ENCODE measurements around the gene ITCH. TPM values are rescaled to one million over a fixed set of nuclear protein-coding genes. Genes with fewer than 3 reads are reported as not detected.

Gene ITCH
- polyA plus RNA-seq, 1 donor from 2014 or later = 39.5 TPM

DNA sequence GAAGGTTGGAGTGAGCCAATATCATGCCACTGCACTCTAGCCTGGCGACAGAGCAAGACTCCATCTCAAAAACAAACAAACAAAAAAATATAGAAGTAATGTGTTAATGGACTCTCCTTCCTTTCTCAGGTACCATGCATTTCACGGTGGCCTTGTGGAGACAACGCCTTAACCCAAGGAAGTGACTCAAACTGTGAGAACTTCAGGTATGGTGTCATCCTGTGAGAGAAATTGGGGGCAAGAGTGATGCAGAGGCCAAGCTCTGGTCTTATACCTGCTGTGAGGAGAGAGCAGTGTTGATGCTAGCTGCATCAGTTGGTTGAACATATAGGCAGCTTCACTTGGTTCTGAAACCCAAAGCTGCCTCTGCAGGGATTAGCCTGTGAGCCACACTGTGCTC, 6.2 kb downstream of the ITCH start:
- no peaks in the 10 kb centered on the region for H3K27me3 ChIP-seq (ENCODE audit: insufficient read depth, low read depth, low read length)
- H3F3A ChIP-seq (ENCODE audit: insufficient read depth, low read length, poor library complexity, severe bottlenecking) = no peaks in the 10 kb centered on the region
- H3K79me2 ChIP-seq (replicated peaks; ENCODE audit: insufficient read depth, low read length) = peaks cover 39% of the 10 kb centered on the region
- no peaks in the 10 kb centered on the region for H3K9me3 ChIP-seq (ENCODE audit: low read length)
- peaks cover 2% of the 10 kb centered on the region for H3K36me3 ChIP-seq (ENCODE audit: insufficient read depth, low read length)
- H4K20me1 ChIP-seq (ENCODE audit: insufficient read depth) = no peaks in the 10 kb centered on the region
- no peak overlapping the region for H2AFZ ChIP-seq (ENCODE audit: low read depth, low read length)
- no peak overlapping the region for H3K9ac ChIP-seq (ENCODE audit: low read length)
- H3K4me3 ChIP-seq (ENCODE audit: low read length) = no peak overlapping the region
- H3K27ac ChIP-seq (ENCODE audit: low read length) = no peak overlapping the region
- no peaks in the 10 kb centered on the region for H3K9me2 ChIP-seq (ENCODE audit: insufficient read depth, low read length)
- no peak for TF ChIP-seq EP300 (conservative IDR thresholded peaks at IDR 0.05; ENCODE audit: poor library complexity, severe bottlenecking)
- no peak overlapping the region for H3K4me2 ChIP-seq (ENCODE audit: low read length)

GRCh38 chr20:34370062-34370461, 7.0 kb downstream of the ITCH start:
- no peaks in the 10 kb centered on the region for H3K9me2 ChIP-seq (ENCODE audit: insufficient read depth, low read length)
- no peak overlapping the region for H3K4me3 ChIP-seq (ENCODE audit: low read length)
- H3K79me2 ChIP-seq (replicated peaks; ENCODE audit: insufficient read depth, low read length) = peaks cover 31% of the 10 kb centered on the region
- no peaks in the 10 kb centered on the region for H3K27me3 ChIP-seq (ENCODE audit: insufficient read depth, low read depth, low read length)
- no peak overlapping the region for H2AFZ ChIP-seq (ENCODE audit: low read depth, low read length)
- H3K27ac ChIP-seq (ENCODE audit: low read length) = no peak overlapping the region
- H3K9me3 ChIP-seq (ENCODE audit: low read length) = no peaks in the 10 kb centered on the region
- no peaks in the 10 kb centered on the region for H4K20me1 ChIP-seq (ENCODE audit: insufficient read depth)
- H3K36me3 ChIP-seq (ENCODE audit: insufficient read depth, low read length) = peaks cover 3% of the 10 kb centered on the region
- TF ChIP-seq EP300 (conservative IDR thresholded peaks at IDR 0.05; ENCODE audit: poor library complexity, severe bottlenecking) (no peak), MXI1 (conservative IDR thresholded peaks at IDR 0.05; ENCODE audit: poor library complexity, severe bottlenecking) (no peak), TAF1 (IDR thresholded peaks at IDR 0.05; ENCODE audit: low read depth) (no peak), POLR2AphosphoS5 (IDR thresholded peaks at IDR 0.05) (no peak), EZH2 (IDR thresholded peaks at IDR 0.05; ENCODE audit: borderline replicate concordance, insufficient read depth, low read length, poor library complexity, severe bottlenecking) (no peak), RAD21 (conservative IDR thresholded peaks at IDR 0.05) (no peak), SMC3 (conservative IDR thresholded peaks at IDR 0.05; ENCODE audit: poor library complexity) (no peak)
- TF ChIP-seq, protein P1, sequence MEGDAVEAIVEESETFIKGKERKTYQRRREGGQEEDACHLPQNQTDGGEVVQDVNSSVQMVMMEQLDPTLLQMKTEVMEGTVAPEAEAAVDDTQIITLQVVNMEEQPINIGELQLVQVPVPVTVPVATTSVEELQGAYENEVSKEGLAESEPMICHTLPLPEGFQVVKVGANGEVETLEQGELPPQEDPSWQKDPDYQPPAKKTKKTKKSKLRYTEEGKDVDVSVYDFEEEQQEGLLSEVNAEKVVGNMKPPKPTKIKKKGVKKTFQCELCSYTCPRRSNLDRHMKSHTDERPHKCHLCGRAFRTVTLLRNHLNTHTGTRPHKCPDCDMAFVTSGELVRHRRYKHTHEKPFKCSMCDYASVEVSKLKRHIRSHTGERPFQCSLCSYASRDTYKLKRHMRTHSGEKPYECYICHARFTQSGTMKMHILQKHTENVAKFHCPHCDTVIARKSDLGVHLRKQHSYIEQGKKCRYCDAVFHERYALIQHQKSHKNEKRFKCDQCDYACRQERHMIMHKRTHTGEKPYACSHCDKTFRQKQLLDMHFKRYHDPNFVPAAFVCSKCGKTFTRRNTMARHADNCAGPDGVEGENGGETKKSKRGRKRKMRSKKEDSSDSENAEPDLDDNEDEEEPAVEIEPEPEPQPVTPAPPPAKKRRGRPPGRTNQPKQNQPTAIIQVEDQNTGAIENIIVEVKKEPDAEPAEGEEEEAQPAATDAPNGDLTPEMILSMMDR (IDR thresholded peaks at IDR 0.05; ENCODE audit: poor library complexity, severe bottlenecking) = no peak
- TF ChIP-seq, protein P2, sequence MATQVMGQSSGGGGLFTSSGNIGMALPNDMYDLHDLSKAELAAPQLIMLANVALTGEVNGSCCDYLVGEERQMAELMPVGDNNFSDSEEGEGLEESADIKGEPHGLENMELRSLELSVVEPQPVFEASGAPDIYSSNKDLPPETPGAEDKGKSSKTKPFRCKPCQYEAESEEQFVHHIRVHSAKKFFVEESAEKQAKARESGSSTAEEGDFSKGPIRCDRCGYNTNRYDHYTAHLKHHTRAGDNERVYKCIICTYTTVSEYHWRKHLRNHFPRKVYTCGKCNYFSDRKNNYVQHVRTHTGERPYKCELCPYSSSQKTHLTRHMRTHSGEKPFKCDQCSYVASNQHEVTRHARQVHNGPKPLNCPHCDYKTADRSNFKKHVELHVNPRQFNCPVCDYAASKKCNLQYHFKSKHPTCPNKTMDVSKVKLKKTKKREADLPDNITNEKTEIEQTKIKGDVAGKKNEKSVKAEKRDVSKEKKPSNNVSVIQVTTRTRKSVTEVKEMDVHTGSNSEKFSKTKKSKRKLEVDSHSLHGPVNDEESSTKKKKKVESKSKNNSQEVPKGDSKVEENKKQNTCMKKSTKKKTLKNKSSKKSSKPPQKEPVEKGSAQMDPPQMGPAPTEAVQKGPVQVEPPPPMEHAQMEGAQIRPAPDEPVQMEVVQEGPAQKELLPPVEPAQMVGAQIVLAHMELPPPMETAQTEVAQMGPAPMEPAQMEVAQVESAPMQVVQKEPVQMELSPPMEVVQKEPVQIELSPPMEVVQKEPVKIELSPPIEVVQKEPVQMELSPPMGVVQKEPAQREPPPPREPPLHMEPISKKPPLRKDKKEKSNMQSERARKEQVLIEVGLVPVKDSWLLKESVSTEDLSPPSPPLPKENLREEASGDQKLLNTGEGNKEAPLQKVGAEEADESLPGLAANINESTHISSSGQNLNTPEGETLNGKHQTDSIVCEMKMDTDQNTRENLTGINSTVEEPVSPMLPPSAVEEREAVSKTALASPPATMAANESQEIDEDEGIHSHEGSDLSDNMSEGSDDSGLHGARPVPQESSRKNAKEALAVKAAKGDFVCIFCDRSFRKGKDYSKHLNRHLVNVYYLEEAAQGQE (IDR thresholded peaks at IDR 0.05; ENCODE audit: borderline replicate concordance) = no peak
- no peak overlapping the region for H3K4me2 ChIP-seq (ENCODE audit: low read length)
- no peaks in the 10 kb centered on the region for H3F3A ChIP-seq (ENCODE audit: insufficient read depth, low read length, poor library complexity, severe bottlenecking)
- H3K9ac ChIP-seq (ENCODE audit: low read length) = no peak overlapping the region

GRCh38 chr20:34373445-34373844, 10.4 kb downstream of the ITCH start:
- Histone ChIP-seq H3K4me3 (ENCODE audit: low read length) (no peak overlapping the region), H3K9ac (ENCODE audit: low read length) (no peak overlapping the region), H3K9me3 (ENCODE audit: low read length) (no peaks in the 10 kb centered on the region), H4K20me1 (ENCODE audit: insufficient read depth) (no peaks in the 10 kb centered on the region), H3K79me2 (replicated peaks; ENCODE audit: insufficient read depth, low read length) (peaks cover 26% of the 10 kb centered on the region), H3K9me2 (ENCODE audit: insufficient read depth, low read length) (no peaks in the 10 kb centered on the region), H3K4me2 (ENCODE audit: low read length) (no peak overlapping the region), H3F3A (ENCODE audit: insufficient read depth, low read length, poor library complexity, severe bottlenecking) (no peaks in the 10 kb centered on the region), H3K36me3 (ENCODE audit: insufficient read depth, low read length) (peaks cover 3% of the 10 kb centered on the region), H2AFZ (ENCODE audit: low read depth, low read length) (no peak overlapping the region), H3K27ac (ENCODE audit: low read length) (no peak overlapping the region), H3K27me3 (ENCODE audit: insufficient read depth, low read depth, low read length) (no peaks in the 10 kb centered on the region)
- no peak for TF ChIP-seq SMC3 (conservative IDR thresholded peaks at IDR 0.05; ENCODE audit: poor library complexity)
- no peak for TF ChIP-seq EP300 (conservative IDR thresholded peaks at IDR 0.05; ENCODE audit: poor library complexity, severe bottlenecking)
- no peak for TF ChIP-seq RAD21 (conservative IDR thresholded peaks at IDR 0.05)
- no peak for TF ChIP-seq MXI1 (conservative IDR thresholded peaks at IDR 0.05; ENCODE audit: poor library complexity, severe bottlenecking)
- TF ChIP-seq, protein P2 (IDR thresholded peaks at IDR 0.05; ENCODE audit: borderline replicate concordance) = no peak
- TF ChIP-seq EZH2 (IDR thresholded peaks at IDR 0.05; ENCODE audit: borderline replicate concordance, insufficient read depth, low read length, poor library complexity, severe bottlenecking) = no peak
- TF ChIP-seq, protein P1 (IDR thresholded peaks at IDR 0.05; ENCODE audit: poor library complexity, severe bottlenecking) = no peak
- TF ChIP-seq POLR2AphosphoS5 (IDR thresholded peaks at IDR 0.05) = no peak
- TF ChIP-seq TAF1 (IDR thresholded peaks at IDR 0.05; ENCODE audit: low read depth) = no peak

All from neural cell (in vitro differentiated cells).